Breast epithelium (tissue), 4 donors: Measurements from ENCODE around the gene ADAM8. TPM values are rescaled to one million over a fixed set of nuclear protein-coding genes. Genes with fewer than 3 reads are reported as not detected.

ENCODE experiments used
- DNase-seq, 2 donors: peaks; one replicate each; pipeline ENCODE4 v3.0.0-alpha.2; 2019; ENCODE audit warnings: low spot score in 2 of 2
- H3K27ac ChIP-seq, 2 donors: fragments of 200-600 bp; sonication (generic) in 1 of 2; one replicate each; pipeline ENCODE4 v1.5.1; 2016 to 2019; ENCODE audit warnings: mild to moderate bottlenecking in 1 of 2
- H3K27me3 ChIP-seq, 2 donors: fragments of 200-600 bp; sonication (generic) in 1 of 2; one replicate each; pipeline versions ENCODE4 v1.5.1 to v1.6.0; 2017 to 2019; ENCODE audit warnings: control low read depth in 1 of 2, mild to moderate bottlenecking in 1 of 2
- H3K36me3 ChIP-seq: fragments of 200-600 bp; one replicate; pipeline ENCODE4 v1.5.1; 2019
- H3K4me1 ChIP-seq, 2 donors: fragments of 200-600 bp; sonication (generic); one replicate each; pipeline ENCODE4 v1.5.1; 2016 to 2019; ENCODE audit warnings: control low read depth in 1 of 2
- H3K4me3 ChIP-seq, 3 donors: fragments of 200-600 bp; sonication (generic); 1 replicate in 2 of 3; 2 replicates in 1 of 3; pipeline ENCODE4 v1.5.1; 2016 to 2019; ENCODE audit warnings: mild to moderate bottlenecking in 3 of 3, moderate library complexity in 2 of 3
- H3K9me3 ChIP-seq, 2 donors: fragments of 200-600 bp; sonication (generic) in 1 of 2; one replicate each; pipeline ENCODE4 v1.5.1; 2016 to 2019; ENCODE audit warnings: control low read depth in 1 of 2
- POLR2A ChIP-seq: fragments of 450-650 bp; IDR thresholded peaks from one replicate; pipeline ENCODE4 v1.6.1; 2016; ENCODE audit warnings: antibody characterized with exemption, mild to moderate bottlenecking, moderate library complexity
- POLR2AphosphoS5 ChIP-seq, 3 donors: sonication (generic); formaldehyde crosslinking; IDR thresholded peaks; one replicate each; pipeline ENCODE4 v1.6.1; 2017; ENCODE audit warnings: antibody characterized with exemption in 3 of 3
- intact Hi-C: fragments of 100-400 bp; cut with DNase I; formaldehyde crosslinking; loops from one replicate; pipeline ENCODE4 v1.15.1; 2023; ENCODE audit warnings: low total_unique reads
- total RNA-seq, 3 donors: library from RNA; depleted of rRNA; stranded (reverse); fragments of >200 nt; gene quantifications; one replicate each; pipeline ENCODE4 v1.1.0, GENCODE V29; 2016
- TF ChIP-seq, protein P1 (sequence below), 3 donors: fragments of 450-650 bp; IDR thresholded peaks; one replicate each; pipeline ENCODE4 v1.5.1; 2016 to 2017; ENCODE audit warnings: antibody characterized with exemption in 3 of 3, mild to moderate bottlenecking in 3 of 3, moderate library complexity in 3 of 3

Gene ADAM8
- total RNA-seq, 3 donors from 2014 or later: 4.6 to 6.6 (median 5.0) TPM

- H3K27me3 ChIP-seq: peaks cover 0 to 23% of the 10 kb centered on the region in 2 donors
- H3K27ac ChIP-seq: no peak overlapping the region
- DNase-seq: no peak
- no peak for TF ChIP-seq POLR2AphosphoS5 (IDR thresholded peaks at IDR 0.05)
- peak overlapping the region in 1 of 3 donors; percentile 54 for H3K4me3 ChIP-seq
- no peaks in the 10 kb centered on the region for H3K36me3 ChIP-seq
- intact Hi-C loops: no loop called here
- peaks cover 0 to 9% of the 10 kb centered on the region in 2 donors for H3K4me1 ChIP-seq
- no peaks in the 10 kb centered on the region for H3K9me3 ChIP-seq
These were observed 1.7 kb downstream of the ADAM8 start for GRCh38 chr10:133274751-133275683.

- TF ChIP-seq, protein P1, sequence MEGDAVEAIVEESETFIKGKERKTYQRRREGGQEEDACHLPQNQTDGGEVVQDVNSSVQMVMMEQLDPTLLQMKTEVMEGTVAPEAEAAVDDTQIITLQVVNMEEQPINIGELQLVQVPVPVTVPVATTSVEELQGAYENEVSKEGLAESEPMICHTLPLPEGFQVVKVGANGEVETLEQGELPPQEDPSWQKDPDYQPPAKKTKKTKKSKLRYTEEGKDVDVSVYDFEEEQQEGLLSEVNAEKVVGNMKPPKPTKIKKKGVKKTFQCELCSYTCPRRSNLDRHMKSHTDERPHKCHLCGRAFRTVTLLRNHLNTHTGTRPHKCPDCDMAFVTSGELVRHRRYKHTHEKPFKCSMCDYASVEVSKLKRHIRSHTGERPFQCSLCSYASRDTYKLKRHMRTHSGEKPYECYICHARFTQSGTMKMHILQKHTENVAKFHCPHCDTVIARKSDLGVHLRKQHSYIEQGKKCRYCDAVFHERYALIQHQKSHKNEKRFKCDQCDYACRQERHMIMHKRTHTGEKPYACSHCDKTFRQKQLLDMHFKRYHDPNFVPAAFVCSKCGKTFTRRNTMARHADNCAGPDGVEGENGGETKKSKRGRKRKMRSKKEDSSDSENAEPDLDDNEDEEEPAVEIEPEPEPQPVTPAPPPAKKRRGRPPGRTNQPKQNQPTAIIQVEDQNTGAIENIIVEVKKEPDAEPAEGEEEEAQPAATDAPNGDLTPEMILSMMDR (IDR thresholded peaks at IDR 0.05): no peak
- TF ChIP-seq POLR2AphosphoS5 (IDR thresholded peaks at IDR 0.05): no peak
- TF ChIP-seq POLR2A: no peak
- Histone ChIP-seq H3K4me1 (peaks cover 0 to 9% of the 10 kb centered on the region in 2 donors), H3K4me3 (no peak overlapping the region), H3K27me3 (peaks cover 0 to 23% of the 10 kb centered on the region in 2 donors), H3K36me3 (no peaks in the 10 kb centered on the region), H3K27ac (no peak overlapping the region), H3K9me3 (no peaks in the 10 kb centered on the region)
- no peak for DNase-seq
- intact Hi-C loops: no loop called here
These were observed 3.0 kb downstream of the ADAM8 start for GRCh38 chr10:133273534-133274143.

DNA sequence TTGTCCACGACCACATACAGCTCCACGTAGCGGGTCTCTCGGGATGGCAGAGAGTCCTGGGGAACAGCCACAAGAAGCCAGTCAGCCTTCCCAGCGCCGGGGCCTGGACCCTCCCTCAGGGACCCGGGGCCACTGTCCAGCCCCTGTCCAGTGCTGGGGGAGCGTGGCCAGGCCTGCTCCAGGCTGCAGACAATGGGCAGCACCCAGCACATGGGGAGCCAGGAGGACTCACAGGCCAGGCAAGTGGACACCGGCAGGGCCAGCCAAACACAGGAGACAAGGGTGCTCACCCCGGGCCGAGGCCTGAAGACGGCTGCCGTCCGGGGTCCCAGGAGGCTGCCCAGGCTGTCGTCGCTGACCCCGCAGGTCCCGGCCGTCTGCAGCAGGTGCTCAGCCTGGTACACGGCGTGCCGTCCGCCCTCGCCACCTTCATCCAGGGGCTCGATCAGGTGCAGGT, 3.7 kb downstream of the ADAM8 start:
- no peak for TF ChIP-seq POLR2A
- no peak for TF ChIP-seq POLR2AphosphoS5 (IDR thresholded peaks at IDR 0.05)
- TF ChIP-seq, protein P1 (IDR thresholded peaks at IDR 0.05): no peak
- Histone ChIP-seq H3K27ac (no peak overlapping the region), H3K27me3 (peaks cover 0 to 23% of the 10 kb centered on the region in 2 donors), H3K4me1 (peaks cover 0 to 9% of the 10 kb centered on the region in 2 donors), H3K4me3 (no peak overlapping the region), H3K36me3 (no peaks in the 10 kb centered on the region), H3K9me3 (no peaks in the 10 kb centered on the region)
- intact Hi-C loops: no loop called here
- no peak for DNase-seq

GRCh38 chr10:133272301-133272963, 4.2 kb downstream of the ADAM8 start:
- no peaks in the 10 kb centered on the region for H3K36me3 ChIP-seq
- intact Hi-C loops: no loop called here
- no peak for DNase-seq
- H3K9me3 ChIP-seq: no peaks in the 10 kb centered on the region
- peaks cover 0 to 9% of the 10 kb centered on the region in 2 donors for H3K4me1 ChIP-seq
- TF ChIP-seq POLR2A (no peak), POLR2AphosphoS5 (IDR thresholded peaks at IDR 0.05) (no peak)
- TF ChIP-seq, protein P1 (IDR thresholded peaks at IDR 0.05): no peak
- no peak overlapping the region for H3K4me3 ChIP-seq
- H3K27me3 ChIP-seq: peaks cover 0 to 23% of the 10 kb centered on the region in 2 donors
- H3K27ac ChIP-seq: no peak overlapping the region

GRCh38 chr10:133271521-133272300, 5.0 kb downstream of the ADAM8 start:
- no peaks in the 10 kb centered on the region for H3K36me3 ChIP-seq
- intact Hi-C loops: no loop called here
- H3K4me1 ChIP-seq: peaks cover 0 to 8% of the 10 kb centered on the region in 2 donors
- no peaks in the 10 kb centered on the region for H3K9me3 ChIP-seq
- no peak overlapping the region for H3K4me3 ChIP-seq
- H3K27ac ChIP-seq: no peak overlapping the region
- no peak for DNase-seq
- no peak for TF ChIP-seq POLR2A
- TF ChIP-seq, protein P1 (IDR thresholded peaks at IDR 0.05): no peak
- TF ChIP-seq POLR2AphosphoS5 (IDR thresholded peaks at IDR 0.05): no peak
- peaks cover 0 to 18% of the 10 kb centered on the region in 2 donors for H3K27me3 ChIP-seq
